NCI-H460 (cell line): ENCODE measurements around the gene ETFA. TPM values are rescaled to one million over a fixed set of nuclear protein-coding genes. Genes with fewer than 3 reads are reported as not detected.

Experiments
- DNase-seq: peaks from one replicate; pipeline ENCODE4 v3.0.0-alpha.2; 2016; ENCODE audit warnings: low read depth; ENCODE audit errors: extremely low read depth
- total RNA-seq: library from RNA; depleted of rRNA; stranded (reverse); fragments of >200 nt; shearing (Covaris generic); gene quantifications from 2 replicates; pipeline ENCODE4 v1.2.3, GENCODE V29; 2014

Gene ETFA
- total RNA-seq, 1 experiment from 2014 or later, result 220 TPM

GRCh38 chr15:76340803-76341365 is 29.6 kb upstream of the ETFA start:
- no peak for DNase-seq

GRCh38 chr15:76340198-76340802 is 29.0 kb upstream of the ETFA start:
- DNase-seq, result no peak

- no peak for DNase-seq
These were observed 28.3 kb upstream of the ETFA start for GRCh38 chr15:76339305-76340197.

GRCh38 chr15:76338486-76339304 is 27.4 kb upstream of the ETFA start:
- DNase-seq, result no peak

GRCh38 chr15:76337696-76338485 is 26.6 kb upstream of the ETFA start:
- no peak for DNase-seq

GRCh38 chr15:76337059-76337695 is 25.9 kb upstream of the ETFA start:
- no peak for DNase-seq

- peak; percentile 97 for DNase-seq
These were observed 25.2 kb upstream of the ETFA start, which contains the start of gene ISL2 for GRCh38 chr15:76336254-76337058. Gene ISL2 (plus strand): TSS chr15:76336773. CDS start chr15:76336884, 111 bp downstream.

GRCh38 chr15:76335307-76336253 is 24.3 kb upstream of the ETFA start:
- no peak for DNase-seq

- DNase-seq, result no peak
These were observed 23.4 kb upstream of the ETFA start for GRCh38 chr15:76334438-76335306.

GRCh38 chr15:76333720-76334437 is 22.6 kb upstream of the ETFA start:
- DNase-seq, result peak; percentile 43

GRCh38 chr15:76333309-76333708 is 22.0 kb upstream of the ETFA start:
- DNase-seq, result no peak

- DNase-seq, result no peak
These were observed 21.5 kb upstream of the ETFA start for GRCh38 chr15:76332796-76333195.

GRCh38 chr15:76330080-76330680 is 18.9 kb upstream of the ETFA start:
- peak; percentile 68 for DNase-seq

- no peak for DNase-seq
These were observed 17.7 kb upstream of the ETFA start for GRCh38 chr15:76328958-76329357.

- no peak for DNase-seq
These were observed 16.9 kb upstream of the ETFA start for GRCh38 chr15:76328106-76328696.
